ENCODE results near the gene MIX23.

- TF ChIP-seq, protein P1, sequence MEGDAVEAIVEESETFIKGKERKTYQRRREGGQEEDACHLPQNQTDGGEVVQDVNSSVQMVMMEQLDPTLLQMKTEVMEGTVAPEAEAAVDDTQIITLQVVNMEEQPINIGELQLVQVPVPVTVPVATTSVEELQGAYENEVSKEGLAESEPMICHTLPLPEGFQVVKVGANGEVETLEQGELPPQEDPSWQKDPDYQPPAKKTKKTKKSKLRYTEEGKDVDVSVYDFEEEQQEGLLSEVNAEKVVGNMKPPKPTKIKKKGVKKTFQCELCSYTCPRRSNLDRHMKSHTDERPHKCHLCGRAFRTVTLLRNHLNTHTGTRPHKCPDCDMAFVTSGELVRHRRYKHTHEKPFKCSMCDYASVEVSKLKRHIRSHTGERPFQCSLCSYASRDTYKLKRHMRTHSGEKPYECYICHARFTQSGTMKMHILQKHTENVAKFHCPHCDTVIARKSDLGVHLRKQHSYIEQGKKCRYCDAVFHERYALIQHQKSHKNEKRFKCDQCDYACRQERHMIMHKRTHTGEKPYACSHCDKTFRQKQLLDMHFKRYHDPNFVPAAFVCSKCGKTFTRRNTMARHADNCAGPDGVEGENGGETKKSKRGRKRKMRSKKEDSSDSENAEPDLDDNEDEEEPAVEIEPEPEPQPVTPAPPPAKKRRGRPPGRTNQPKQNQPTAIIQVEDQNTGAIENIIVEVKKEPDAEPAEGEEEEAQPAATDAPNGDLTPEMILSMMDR (IDR thresholded peaks at IDR 0.05 in 8 of 11, conservative IDR thresholded peaks at IDR 0.05 in 3 of 11), result peak; percentile 34 to 74 (median 65)
- no peak for TF ChIP-seq POLR2A (IDR thresholded peaks at IDR 0.05)
Measured at GRCh38 chr3:122392868-122393844, 10.1 kb upstream of the MIX23 start.

Measured in spleen (tissue), 7 donors.